Measurements from ENCODE around the gene MGAT4B. TPM values are rescaled to one million over a fixed set of nuclear protein-coding genes. Genes with fewer than 3 reads are reported as not detected.
"Not testable (repeated sequence)": the region's sequence is repeated elsewhere in the genome, so short reads cannot be mapped to it uniquely, and the experiment has no call there.

The MGAT4B gene
- total RNA-seq = 272 TPM

DNA sequence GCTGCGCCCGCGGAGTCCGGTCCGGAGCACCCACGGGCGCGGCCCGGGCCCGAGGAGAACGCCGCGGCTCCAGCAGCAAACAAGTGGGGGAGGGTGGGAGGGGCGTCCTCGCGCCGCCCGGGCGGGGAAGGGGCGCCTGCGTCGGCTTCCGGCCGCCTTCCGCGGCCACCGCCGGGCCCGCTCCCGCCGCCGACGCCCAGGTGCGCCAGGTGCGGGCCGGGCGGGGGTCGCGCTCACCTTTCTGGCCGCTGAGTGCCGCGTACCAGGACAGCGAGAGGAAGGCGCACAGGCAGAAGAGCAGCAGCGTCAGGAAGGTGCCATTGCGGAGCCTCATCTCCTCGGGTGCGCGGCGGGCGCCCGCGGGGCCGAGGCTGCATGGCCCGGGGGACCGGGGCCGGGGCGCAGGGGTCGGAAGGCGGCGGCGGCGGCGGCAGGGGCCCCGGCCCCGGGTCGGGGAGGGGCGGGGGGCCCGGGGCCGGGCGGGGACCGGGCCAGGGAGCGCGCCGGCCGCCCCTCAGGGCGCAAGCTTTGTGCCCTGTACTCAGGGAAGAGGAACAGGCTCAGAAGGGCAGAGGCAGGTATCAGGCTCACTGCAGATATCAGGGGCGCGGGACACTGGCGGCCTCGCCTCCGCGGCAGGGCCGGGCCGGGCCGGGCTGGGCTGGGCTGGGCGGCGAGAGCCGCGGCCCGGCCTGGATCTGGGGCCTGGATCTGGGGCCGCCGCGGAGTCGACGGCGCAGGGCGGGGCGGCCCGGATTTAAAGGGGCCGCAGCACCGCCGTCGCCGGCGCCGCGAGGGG, at the start of gene MGAT4B:
TSS of gene MGAT4B (minus strand) at position 617 of the 799 bp plus-strand sequence. CDS start at position 334, 283 bp downstream.
- peak; percentile 78 for DNase-seq (ENCODE audit: low spot score)

DNA sequence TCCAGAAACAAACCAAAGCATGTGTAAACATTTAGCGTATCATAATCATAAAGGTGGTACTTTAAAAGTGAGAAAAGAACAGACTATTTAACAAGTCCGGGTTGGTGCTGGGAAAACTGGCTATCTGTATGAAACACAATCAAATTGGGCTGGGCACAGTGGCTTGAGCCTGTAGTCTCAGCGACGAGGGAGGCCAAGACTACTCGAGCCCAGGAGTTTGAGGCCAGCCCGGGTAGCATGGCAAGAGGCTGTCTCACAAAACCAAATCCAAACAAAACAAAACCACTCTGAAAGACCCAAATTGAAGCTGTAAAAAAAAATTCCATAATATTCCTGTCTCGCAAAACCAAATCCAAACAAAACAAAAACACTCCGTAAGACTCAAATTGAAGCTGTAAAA, 47.7 kb upstream of the MGAT4B start:
- no peak for DNase-seq (ENCODE audit: low spot score)

DNA sequence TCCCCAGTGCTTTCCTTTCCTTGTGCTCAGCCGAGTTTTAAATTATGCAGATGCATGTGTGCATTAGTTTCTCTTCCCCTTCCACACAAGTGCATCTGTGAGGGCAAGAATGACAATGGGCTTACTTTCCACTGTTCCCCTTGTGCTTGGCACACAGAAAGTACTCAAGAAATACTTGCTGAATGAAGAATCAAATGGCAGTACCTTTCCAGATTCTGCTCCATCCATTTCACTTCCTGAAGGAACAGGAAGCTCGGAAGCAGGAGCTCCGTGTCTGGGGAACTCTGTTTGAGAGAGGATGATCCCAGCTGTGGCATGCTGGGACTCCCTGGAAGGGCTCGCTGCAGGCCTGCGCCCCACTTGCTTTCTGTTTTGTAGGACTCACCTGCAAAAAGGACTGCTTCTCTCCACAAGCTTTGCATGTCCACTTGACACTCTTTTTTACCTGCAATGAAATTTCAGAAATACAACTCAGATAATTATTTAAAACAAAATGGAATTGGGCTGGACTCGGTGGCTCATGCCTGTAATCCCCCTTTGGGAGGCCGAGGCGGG, 46.4 kb upstream of the MGAT4B start:
- DNase-seq (ENCODE audit: low spot score) = no peak

DNA sequence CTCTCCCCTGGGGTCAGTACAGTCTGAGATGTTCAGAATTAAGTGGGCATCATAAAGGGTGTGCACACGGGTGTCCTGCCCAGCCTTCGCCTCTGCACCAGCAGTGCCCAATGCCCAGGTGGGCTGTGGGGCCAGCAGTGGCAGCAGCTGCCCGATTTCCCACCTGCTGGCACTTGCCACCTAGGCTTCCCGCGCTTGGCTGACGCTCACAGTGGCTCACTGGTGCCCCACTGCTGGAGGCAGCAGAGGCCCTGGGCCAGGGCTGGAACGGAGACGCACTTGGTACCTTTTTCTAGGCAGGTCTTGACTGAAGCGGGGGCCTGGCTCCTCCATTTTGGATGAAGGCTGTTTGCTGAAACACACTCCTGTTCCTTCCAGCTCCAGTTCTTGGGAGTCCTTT, 35.0 kb upstream of the MGAT4B start:
- DNase-seq (ENCODE audit: low spot score) = no peak

DNA sequence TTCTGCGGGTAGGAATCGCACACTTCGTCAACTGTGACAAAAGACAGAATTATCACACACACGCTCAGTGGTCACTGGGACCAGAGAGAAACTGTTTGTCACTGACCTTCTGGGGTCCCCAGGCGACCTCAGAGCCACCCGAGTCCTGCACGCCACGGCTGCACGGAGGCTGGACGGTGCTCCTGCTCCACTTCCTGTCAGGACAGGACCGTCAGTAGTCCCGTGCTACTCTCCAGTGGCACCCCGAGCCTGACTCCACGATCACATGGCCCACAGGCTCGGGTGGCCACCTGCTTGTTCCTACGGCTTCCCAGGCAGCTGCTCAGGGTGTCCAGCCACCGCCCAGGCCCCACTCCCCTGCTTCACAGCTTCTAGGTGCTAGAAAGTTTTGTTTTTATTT, 34.1 kb upstream of the MGAT4B start:
- DNase-seq (ENCODE audit: low spot score) = no peak

DNA sequence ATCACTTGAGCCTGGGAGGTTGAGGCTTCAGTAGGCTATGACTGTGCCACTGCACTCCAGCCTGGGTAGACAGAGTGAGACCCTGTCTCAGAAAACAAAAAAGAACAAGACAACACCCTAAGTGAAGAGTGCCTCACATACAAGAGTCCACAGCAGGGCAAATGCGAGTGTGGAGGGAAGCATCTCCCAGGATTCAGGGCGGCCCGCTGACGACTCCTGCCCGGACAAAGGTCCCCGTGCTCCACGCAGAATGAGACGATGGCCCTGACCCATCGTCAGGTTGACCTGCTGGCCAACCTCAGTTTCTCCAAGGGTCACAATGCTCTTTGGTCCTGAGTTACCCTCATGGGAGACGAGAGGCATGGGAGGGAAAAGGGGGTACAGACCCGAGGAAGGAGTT, 33.7 kb upstream of the MGAT4B start:
- no peak for DNase-seq (ENCODE audit: low spot score)

DNA sequence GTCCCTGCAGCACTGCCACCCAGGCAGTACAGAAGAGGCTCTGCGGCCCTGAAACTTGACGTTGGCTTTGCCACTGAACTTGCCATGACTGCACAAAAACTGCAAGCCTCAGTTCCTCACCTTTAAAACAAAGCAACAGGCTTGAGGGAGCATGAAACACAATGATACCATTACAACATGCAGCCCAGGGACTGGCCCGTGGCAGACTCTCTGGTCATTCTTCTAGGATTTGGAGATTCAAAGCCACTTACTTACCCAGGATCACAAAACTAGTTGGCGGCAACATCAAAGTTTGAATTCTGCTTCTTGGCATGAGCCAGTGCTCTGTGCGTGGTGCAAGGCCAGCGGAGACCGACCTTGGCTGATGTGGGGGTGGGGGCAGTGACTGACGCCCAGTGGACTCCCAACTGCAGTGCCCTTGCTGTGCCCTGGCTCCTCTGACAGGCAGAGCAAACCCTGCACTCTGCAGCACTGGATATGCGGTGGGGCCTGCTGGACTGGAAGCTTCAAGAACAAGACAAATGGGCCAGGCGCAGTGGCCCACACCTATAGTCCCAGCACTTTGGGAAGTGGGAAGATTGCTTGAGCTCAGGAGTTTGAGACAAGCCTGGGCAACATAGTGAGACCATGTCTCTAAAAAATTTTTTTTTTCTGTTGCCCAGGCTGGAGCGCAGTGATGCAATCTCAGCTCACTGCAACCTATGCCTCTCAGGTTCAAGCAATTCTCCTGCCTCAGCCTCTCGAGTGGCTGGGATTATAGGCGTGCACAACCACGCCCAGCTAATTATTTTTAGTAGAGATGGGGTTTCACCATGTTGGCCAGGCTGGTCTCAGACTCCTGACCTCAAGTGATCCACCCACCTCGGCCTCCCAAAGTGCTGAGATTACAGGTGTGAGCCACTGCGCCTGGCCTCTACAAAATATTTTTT, 32.9 kb upstream of the MGAT4B start:
- no peak for DNase-seq (ENCODE audit: low spot score)

DNA sequence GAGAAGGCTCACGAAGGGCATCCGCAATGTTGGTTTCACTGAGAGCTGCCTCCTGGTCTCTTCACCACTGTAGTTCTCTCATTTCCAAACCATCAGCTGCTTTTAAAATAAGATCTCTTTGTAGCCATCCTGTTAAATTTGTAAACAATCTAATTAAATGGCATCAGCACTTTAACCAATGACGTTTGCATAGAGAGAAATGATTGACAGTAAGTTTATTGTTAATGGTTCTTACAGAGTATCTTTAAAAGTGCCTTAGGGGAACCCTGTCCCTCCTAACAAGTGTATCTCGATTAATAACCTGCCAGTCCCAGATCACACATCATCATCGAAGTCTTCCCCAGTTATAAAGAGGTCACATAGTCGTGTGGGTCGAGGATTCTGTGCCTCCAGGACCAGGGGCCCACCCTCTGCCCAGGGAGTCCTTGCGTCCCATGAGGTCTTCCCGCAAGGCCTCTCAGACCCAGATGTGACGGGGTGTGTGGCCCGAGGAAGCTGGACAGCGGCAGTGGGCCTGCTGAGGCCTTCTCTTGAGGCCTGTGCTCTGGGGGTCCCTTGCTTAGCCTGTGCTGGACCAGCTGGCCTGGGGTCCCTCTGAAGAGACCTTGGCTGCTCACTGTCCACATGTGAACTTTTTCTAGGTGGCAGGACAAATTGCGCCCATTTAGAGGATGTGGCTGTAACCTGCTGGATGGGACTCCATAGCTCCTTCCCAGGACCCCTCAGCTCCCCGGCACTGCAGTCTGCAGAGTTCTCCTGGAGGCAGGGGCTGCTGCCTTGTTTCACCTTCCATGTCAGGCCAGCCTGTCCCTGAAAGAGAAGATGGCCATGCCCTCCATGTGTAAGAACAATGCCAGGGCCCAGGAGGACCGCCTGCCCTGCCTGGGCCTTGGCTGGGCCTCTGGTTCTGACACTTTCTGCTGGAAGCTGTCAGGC, 30.7 kb upstream of the MGAT4B start:
- DNase-seq (ENCODE audit: low spot score) = no peak

DNA sequence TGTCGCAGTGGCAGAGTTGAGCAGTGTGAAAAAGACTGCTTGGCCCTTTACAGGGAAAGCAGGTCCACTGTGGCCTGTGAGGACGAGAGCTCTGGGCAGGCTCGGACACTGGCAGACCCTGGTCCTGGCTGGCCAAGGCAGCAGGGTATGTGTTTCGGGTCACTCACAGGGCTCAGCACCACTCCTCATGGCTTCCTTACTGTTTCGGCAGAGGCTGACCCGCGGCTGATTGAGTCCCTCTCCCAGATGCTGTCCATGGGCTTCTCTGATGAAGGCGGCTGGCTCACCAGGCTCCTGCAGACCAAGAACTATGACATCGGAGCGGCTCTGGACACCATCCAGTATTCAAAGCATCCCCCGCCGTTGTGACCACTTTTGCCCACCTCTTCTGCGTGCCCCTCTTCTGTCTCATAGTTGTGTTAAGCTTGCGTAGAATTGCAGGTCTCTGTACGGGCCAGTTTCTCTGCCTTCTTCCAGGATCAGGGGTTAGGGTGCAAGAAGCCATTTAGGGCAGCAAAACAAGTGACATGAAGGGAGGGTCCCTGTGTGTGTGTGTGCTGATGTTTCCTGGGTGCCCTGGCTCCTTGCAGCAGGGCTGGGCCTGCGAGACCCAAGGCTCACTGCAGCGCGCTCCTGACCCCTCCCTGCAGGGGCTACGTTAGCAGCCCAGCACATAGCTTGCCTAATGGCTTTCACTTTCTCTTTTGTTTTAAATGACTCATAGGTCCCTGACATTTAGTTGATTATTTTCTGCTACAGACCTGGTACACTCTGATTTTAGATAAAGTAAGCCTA, 29.8 kb upstream of the MGAT4B start:
- DNase-seq (ENCODE audit: low spot score) = no peak

DNA sequence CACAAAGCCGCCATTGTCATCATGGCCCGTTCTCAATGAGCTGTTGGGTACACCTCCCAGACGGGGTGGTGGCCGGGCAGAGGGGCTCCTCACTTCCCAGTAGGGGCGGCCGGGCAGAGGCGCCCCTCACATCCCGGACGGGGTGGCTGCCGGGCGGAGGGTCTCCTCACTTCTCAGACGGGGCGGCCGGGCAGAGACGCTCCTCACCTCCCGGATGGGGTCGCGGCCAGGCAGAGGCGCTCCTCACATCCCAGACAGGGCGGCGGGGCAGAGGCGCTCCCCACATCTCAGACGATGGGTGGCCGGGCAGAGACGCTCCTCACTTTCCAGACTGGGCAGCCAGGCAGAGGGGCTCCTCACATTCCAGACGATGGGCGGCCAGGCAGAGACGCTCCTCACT, 28.2 kb upstream of the MGAT4B start:
- not testable (repeated sequence) for DNase-seq (ENCODE audit: low spot score)

DNA sequence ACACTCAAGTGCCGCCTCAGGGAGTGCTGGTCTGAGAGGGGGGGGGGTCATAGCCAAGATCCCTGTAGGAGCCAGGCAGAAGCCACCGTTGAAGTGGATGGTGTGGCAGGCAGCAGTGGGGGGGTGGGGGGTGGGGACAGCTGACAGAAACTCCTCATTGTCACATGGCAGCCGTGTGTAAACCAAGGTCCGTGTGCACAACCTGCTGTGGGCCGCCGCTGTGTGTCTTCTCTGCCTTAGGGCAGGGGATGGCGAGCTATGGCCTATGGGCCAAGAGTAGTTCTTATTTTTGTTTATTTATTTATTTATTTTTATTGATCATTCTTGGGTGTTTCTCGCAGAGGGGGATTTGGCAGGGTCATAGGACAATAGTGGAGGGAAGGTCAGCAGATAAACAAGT, 27.5 kb upstream of the MGAT4B start:
- DNase-seq (ENCODE audit: low spot score) = no peak

DNA sequence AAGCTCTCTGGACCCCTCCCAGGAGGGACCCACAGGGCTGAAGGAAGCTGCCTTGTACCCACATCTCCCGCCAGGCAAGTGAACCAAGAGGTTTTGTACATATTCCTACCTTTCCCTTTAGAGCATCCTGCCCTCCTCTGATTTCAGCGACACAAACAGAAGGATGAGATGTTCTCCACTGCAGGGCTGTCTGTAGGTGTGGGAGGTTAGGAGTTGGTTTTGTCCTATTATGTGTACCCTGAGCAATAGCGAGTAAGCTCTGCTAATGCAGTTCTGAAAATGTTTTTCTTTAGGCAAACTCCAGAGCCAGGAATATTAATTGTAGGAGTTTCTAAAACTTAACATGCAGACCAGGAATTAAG, 27.0 kb upstream of the MGAT4B start:
- DNase-seq (ENCODE audit: low spot score) = no peak

DNA sequence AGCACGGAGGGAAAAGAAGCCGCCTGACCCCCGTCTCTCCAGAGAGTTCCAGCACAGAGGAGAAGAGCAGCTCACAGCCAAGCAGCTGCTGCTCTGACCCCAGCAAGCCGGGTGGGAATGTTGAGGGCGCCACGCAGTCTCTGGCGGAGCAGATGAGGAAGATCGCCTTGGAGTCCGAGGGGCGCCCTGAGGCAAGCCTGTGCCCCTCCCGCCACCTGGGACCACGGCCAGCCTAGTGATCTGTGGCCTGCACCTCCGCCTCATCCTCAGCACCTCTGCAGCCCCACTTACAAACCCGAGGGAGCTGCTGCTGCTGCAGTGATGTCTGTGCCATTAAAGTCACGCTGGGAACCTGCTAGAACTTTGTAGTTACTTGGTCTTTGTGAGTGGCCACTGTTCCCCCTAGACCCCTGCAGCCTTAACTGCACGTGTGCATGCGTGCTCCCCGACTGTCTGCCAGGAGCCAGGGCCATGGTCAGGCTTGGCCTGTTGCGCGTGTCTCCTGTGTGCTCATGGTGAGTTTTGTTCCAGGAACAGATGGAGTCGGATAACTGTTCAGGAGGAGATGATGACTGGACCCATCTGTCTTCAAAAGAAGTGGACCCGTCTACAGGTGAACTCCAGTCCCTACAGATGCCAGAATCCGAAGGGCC, 26.5 kb upstream of the MGAT4B start:
- no peak for DNase-seq (ENCODE audit: low spot score)

DNA sequence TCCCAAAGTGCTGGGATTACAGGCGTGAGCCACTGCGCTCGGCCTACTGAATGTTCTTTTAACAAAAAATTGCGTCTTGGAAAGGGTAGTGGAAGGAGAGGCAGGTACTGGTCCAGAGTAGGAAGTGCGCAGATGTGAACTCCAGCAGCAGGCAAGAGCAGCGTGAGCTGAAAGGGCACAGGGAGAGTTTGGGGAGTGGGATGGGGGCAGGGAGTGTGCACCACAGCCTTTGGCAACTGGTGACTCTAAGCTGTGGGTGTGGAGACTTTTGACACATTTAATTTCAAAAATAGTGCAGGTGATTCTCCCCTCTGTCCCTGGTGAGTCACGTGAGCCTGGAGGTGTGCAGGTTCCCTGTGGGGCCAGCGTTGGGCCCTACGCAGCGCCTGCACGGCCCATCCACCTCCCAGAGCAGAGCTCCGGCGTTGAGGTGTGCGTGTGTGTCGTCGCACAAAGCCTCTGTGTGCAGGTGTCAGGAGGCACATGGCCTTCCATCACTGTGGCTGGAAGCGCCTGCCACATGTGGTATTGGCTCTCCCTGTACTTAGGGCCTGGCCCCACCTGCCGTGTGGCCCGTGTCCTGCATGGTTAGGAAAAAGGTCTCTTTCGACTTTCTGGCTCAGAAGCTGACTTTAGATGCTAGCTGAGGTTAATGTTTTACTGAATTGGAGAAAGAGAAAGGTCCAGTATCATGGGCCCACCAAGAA, 25.5 kb upstream of the MGAT4B start:
- DNase-seq (ENCODE audit: low spot score) = no peak

DNA sequence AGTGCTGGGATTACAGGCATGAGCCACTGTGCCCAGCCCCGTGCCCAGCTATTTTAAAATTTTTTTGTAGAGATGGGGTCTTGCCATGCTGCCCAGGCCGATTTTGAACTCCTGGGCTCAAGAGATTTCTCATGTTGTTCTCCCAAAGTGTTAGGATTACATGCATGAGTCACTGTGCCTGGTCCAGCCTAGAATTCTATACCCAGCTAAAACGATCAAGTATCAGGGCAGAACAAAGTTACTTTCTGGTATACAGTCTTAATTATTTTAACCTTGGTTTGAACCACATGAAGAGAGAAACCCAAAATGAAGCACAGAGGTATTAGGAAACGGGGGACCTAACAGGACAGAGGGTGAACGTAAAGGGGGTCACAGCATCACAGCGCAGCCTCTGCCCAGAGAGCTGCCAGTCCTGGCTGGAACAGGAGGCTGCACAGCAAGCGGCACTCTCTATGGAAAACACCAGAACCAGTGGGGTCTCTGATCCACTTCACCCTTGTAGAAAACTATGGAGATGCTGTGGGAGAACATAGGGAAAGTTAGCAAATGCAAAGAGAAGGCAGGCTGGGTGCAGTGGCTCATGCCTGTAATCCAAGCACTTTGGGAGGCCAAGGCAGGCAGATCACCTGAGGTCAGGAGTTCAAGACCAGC, 24.3 kb upstream of the MGAT4B start:
- DNase-seq (ENCODE audit: low spot score) = no peak

DNA sequence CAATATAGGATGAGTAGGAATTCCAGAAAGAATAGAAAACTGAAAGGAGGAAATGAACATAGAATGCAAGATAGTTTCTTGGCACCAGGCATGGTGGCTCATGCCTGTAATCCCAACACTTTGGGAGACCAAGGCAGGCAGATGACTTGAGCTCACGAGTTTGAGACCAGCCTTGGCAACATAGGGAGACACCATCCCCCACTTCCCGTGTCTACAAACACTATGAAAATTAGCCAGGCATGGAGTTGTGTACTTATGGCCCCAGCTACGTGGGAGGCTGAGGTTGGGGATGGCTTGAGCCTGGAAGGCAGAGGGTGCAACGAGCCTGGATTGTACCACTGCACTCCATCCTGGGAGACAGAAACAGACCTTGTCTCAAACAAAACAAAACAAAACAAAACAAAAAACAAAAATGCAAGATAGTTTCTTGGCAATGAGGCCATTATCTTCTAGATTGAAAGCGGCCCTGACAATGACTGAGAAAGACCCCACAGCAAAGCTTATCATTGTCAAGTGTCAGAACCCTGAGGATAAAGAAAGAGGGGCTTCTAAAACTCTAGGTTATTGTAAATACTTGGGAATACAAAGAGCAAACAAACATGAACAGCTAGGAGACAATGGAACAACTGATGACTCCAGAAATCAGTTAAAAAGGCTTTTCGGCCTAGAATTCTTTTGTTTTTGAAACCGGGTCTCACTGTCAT, 23.2 kb upstream of the MGAT4B start:
- DNase-seq (ENCODE audit: low spot score) = no peak

DNA sequence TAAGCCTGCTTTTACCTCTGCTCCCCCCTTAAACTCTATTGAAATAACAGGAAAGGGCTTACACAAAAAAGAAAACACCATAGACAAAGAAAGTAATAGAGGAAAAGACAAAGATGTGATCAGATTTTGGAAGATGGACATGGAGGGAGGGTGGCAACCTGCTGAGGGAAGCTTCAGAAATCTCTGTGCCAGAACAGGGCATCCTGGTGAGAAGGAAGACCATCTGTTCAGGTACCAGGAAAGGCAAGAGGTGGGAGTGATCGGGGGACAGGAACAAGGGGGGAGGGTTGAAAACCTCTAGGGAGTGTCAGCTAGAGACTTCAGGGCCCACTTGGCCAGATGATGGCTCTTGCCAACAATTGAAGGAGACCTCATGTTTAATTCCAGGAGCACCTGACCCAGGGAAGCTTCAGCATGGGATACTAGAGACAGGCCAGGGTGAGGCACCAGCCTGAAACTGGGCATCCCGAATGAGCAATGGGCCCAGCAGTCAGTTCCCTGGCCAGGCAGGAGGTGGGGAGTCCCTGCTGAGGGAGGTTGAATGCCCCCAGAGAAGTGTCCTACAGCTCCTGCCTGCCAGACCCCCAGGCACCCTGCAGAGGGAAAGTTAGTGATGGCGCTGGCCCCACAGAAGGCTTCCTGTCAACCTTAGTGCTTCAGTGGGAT, 22.2 kb upstream of the MGAT4B start:
- no peak for DNase-seq (ENCODE audit: low spot score)

DNA sequence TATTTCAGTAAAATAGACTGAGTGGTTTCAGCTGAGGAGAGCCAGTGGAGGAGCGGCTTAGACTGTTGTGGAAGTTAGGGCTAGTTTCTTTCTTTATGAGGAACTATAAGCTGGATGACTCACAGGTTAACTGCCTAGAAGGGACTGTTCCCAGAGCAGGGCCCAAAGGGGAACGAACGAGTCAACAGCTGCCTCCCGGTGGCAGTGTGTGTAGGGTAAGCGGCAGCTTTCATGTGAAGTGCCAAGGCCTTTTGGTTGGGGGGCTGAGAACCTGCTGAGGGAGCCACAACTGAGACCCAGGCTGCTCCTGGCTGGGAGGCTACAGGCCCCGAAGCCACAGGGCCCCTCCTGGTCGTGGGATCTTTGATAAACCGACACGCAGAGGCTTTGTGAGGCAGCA, 21.0 kb upstream of the MGAT4B start:
- no peak for DNase-seq (ENCODE audit: low spot score)
